NCI-H1694 (cell line): ENCODE data around the gene BUD23.
A peak's percentile ranks its signal among the peaks of the same experiment; 100 is the strongest.

Experiments used
- DNase-seq: peaks from one replicate; lab custom pipeline; 2025; lab: John Stamatoyannopoulos, UW

BUD23 gene

DNA sequence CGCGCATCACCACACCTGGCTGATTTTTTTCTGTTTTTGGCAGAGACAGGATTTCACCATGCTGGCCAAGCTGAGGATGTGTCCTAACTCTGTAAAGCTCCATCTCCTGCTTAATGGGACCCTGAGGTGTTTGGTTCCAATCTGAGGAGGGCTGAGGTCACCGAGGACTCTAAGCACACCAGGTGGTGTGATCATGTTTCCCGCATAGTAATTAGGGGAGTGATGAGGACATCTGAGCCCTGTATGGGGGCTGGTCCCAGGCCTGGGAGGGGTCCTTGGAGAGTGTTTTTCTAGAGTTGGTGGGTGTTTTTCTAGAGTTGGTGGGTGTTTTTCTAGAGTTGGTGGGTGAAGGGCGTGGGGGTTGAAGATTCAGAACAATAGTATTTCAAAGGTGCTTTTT, 58.2 kb downstream of the BUD23 start:
- DNase-seq, result no peak

GRCh38 chr7:73742338-73742752, 58.9 kb downstream of the BUD23 start:
- DNase-seq, result no peak

- DNase-seq, result no peak
These were observed 59.6 kb downstream of the BUD23 start for GRCh38 chr7:73742753-73743641.

GRCh38 chr7:73746378-73746777, 63.0 kb downstream of the BUD23 start:
- peak; percentile 31 for DNase-seq
